GM13976 (cell line): ENCODE measurements around the gene VCX3B.

ENCODE experiments used
- DNase-seq: peaks from one replicate; pipeline ENCODE4 v3.0.0; 2012; ENCODE audit warnings: low spot score
- CTCF ChIP-seq: IDR thresholded peaks from 2 replicates; pipeline ENCODE4 v1.5.1; 2012; ENCODE audit warnings: borderline replicate concordance, mild to moderate bottlenecking; ENCODE audit not compliant: insufficient read depth; ENCODE audit errors: extremely low read depth, missing control alignments, control extremely low read depth
- in situ Hi-C: fragments of 300-500 bp; cut with MboI; formaldehyde crosslinking; loops from one replicate; pipeline ENCODE4 v1.12.0; 2022; ENCODE audit warnings: low sequenced_read_pairs, mixed read lengths, inconsistent platforms; ENCODE audit not compliant: unreplicated experiment

VCX3B gene

GRCh38 chrX:8504451-8504850 lies 39.8 kb downstream of the VCX3B start:
- in situ Hi-C loops: no loop called here
- no peak for DNase-seq
- TF ChIP-seq CTCF: no peak
